Ramos (cell line): Measurements from ENCODE around the gene KCNQ1OT1.

ENCODE experiments used
- in situ Hi-C: fragments of 300-500 bp; cut with MboI; formaldehyde crosslinking; loops from one replicate; pipeline ENCODE4 v1.14.3; 2022; ENCODE audit warnings: low sequenced_read_pairs; ENCODE audit not compliant: unreplicated experiment

The KCNQ1OT1 gene

GRCh38 chr11:2657697-2658284, 42.0 kb downstream of the KCNQ1OT1 start:
- in situ Hi-C loops, result no loop called here

- in situ Hi-C loops, result no loop called here
These were observed 42.9 kb downstream of the KCNQ1OT1 start for GRCh38 chr11:2656859-2657258.

- in situ Hi-C loops, result no loop called here
These were observed 43.8 kb downstream of the KCNQ1OT1 start for GRCh38 chr11:2655834-2656622.

- in situ Hi-C loops, result no loop called here
These were observed 44.6 kb downstream of the KCNQ1OT1 start for GRCh38 chr11:2655016-2655719.

DNA sequence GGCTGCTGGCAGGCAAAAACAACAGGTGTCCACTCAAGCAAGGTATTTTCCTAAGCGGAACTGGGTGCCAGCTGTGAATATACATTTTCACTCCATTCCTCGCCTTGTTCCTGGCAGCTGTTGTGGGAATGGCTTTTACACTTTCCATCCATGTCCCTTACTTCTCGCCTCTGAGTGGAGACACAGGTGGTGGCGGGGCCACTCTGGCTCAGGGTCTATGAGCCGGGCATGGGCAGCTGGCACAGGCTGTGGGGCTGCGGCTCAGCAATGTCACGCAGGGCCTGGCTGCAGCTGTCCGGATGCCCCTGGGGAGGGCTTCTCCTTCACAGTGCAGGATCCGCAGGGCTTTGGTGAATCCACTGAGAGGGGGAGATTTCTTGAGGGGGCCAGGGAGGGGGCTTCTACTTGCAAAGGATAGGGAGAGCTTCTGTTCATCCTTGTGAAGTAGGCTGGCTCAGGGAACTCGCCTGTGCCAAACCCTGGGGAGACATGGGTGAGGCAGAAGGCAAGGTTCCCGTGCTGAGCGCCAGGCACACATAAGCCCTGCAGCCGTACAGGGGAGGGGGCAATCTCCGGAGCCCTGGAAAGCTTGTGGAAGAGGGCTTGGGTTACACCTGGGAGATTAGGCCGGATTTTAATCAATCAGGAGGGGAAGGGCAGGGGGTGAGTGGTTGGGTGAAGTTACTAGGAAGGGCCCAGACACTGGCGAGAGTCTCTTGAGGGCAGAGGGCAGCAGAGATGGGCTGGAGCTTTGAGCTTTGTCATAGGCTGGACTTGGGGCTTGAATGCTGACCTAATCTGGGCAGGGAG, 45.7 kb downstream of the KCNQ1OT1 start:
- in situ Hi-C loops, result no loop called here

DNA sequence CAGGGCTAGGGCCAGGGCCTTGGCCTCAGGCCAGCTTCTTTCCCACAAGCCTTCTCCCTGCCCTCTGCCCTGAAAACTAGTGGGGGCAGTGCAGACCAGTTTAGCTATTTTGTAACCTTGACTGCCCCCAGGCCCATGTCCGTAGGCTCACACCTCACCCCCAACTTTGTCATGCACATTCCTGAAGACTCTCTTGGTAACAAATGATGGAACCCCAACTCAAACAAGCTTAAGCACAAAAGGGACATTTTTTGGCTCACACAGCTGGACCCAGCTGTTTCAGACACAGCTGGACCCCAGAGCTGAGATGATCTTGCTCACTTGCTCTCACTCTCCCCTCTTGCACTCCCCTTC, 46.6 kb downstream of the KCNQ1OT1 start:
- in situ Hi-C loops, result no loop called here

DNA sequence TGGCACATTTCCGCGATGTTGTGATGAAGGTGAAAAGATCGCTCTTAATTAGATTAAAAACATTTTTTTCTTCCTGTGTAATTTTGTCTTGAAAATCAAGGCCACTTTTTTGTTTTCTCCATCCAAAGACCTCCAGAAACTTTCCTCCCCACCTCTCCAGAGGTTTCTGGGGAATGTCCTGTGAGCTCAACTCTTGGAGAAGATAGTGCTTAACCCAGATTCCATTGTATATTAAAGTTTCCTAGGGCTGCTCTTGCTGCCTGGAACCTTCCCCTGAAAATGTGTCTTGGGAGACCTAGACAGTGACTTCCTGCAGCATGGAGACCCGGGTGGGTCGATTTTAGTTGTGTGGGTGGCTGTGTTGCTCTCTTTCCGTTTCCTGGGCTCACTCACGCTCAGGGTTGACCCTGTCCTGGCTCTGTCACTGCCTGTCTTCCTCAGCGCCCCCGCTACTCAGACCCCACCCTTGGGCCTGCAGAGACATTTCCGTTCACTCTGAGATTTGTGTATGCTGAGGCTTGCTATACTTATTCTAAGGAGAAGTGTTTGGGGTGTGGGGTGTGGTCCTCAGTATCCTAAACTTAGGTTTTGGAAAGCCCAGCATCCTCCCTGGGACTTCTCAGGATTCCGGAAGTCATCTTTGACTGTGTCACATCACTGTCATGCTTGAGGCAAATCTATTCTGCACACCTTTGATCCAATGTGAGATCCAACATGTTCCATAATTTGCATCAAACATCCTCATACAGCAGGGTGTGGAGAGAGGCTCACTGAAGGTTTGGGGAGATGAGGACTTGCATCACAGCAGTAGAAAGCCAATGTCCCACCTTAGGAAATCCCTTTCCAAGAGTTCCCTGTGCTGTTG, 47.2 kb downstream of the KCNQ1OT1 start:
- in situ Hi-C loops, result no loop called here

DNA sequence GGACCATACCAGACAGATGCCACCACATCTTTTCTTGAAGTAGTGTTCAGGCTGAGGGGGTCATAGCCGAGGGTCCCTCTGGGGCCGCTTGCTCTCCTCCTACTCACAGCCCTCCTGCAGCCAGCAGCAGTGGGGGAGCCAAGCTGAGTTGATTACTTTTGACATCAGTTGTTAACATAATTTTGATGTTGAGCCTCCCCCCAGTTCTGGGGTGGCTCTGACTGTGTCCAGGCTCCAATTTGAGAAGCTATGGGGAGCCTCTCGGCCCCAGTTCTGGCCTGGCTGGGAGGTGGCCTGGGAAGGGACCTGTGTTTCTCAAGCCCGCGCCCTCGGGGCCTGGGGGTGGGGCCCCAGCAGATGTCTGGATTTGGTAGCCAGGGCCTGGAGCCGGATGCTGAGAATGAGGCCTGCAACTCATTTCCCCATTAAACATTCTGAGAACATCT, 47.9 kb downstream of the KCNQ1OT1 start:
- in situ Hi-C loops, result no loop called here

DNA sequence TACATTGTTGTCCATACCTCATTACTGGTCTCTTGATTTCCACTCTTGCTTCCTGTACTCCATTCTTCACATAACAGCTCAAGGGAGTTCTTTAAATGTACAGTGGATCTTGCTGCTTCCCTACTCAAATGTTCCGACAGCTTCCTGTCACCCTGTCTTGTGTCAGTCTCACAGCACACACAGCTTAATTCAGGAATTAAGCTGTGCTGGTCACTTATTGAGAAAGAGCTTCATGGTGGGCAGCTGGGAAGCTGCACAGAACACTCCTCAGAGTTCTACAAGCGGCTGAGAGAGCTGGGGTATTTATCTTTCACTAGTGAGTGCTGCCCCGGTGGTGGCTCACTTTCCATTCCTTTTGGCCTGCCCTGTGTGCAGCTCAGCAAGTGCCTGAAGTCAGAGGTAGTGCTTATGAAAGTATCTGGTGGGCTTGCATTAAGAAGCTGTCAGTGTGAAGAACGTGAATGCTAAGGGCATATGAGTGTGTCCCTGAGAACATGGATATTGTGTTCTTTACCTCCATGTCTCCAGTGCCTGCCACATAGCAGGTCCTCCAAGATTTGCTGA, 48.7 kb downstream of the KCNQ1OT1 start:
- in situ Hi-C loops, result no loop called here

DNA sequence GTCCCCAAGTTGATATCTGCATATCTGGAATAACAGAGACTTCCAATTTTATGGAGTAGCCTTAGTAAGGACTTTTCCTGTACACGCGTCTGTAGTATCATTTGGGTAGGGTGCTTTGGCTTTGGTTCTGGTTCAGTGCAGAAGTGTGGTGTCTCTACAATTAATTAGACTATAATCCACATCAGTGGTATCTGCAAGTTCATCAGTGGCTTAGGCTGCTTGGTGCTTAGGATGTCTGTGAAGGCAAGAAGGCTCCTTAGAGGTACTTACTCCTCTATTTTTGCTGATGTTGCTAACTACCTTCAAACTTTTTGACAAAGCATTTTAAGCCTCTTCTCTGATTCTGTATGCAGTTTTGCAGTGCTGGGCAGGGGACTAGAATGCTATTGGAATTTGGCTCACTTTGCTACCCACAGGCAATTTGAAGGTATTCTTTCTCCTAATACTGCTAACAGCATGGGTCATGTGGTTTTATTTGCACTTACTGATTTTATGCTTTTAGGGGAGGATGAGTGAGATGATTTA, 49.4 kb downstream of the KCNQ1OT1 start:
- in situ Hi-C loops, result no loop called here

GRCh38 chr11:2649848-2650247, 49.9 kb downstream of the KCNQ1OT1 start:
- in situ Hi-C loops, result no loop called here

- in situ Hi-C loops, result no loop called here
These were observed 50.4 kb downstream of the KCNQ1OT1 start for GRCh38 chr11:2649400-2649799.

GRCh38 chr11:2647953-2648352, 51.8 kb downstream of the KCNQ1OT1 start:
- in situ Hi-C loops, result no loop called here

GRCh38 chr11:2647167-2647566, 52.6 kb downstream of the KCNQ1OT1 start:
- in situ Hi-C loops, result no loop called here

- in situ Hi-C loops, result no loop called here
These were observed 54.0 kb downstream of the KCNQ1OT1 start for GRCh38 chr11:2645779-2646118.

DNA sequence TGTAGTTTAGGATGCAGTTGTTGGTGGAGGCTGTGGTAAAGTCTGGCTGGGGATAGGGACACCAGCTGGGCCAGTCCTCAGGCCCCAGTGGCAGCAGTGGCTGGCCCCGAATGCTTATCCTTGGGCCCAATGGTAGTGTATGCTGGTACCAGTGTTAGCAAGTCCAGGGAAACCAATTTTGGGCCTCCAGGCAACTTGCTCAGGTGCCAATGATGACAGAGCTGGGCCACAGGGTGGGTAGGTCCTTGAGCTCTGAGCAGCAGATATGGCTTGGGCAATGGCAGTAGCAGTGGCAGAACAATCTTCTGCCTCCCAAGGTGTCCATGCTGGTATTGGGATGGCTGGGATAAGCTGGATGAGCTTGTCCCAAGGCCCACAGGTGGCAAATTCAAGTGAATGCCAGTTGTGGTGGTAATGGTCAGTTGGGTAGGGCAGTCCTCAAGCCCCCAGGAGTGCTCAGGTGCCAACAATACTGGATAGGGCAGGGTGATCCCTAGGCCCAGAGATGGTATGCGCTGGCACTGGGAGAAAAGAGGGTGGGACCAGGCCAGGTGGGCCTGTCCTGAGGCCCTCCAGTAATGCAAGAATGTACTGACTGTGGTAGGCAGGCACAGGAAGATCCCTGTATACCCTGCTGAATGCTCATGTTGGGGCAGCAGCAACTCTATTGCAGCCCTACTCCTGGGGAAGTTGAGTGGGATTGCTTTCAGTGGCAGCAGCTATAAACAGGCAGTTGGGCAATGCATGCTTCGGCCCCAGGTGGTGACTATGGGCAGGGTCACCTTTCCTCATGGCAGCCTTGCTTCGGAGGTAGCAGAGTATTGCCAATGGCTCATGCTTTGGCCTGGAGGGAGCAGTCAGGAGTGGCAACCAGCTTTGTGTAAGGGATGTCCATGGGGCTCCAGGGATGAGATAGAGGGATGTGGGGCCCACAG, 54.7 kb downstream of the KCNQ1OT1 start:
- in situ Hi-C loops, result no loop called here

DNA sequence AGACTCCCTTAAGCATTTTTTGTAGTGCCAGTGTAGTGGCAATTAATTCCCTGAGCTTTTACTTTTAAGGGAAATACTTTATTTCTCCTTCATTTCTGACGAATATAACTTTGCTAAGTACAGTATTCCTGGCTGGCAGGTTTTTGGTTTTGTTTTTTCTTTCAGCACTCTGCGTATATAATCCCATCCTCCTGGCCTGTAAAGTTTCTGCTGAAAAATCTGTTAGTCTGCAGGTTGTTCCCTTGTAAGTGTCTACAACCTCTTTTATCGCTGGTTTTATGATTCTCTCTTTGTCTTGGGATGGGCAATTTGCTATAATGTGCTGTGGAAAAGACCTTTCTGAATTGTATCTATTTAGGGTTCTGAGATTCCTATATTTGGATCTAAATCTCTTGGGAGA, 56.0 kb downstream of the KCNQ1OT1 start:
- in situ Hi-C loops, result no loop called here

- in situ Hi-C loops, result no loop called here
These were observed 58.2 kb downstream of the KCNQ1OT1 start for GRCh38 chr11:2641623-2642022.
